HT1080 (cell line): ENCODE data around the gene SCART1. TPM values are rescaled to one million over a fixed set of nuclear protein-coding genes. Genes with fewer than 3 reads are reported as not detected.
"Not testable (repeated sequence)": the region's sequence is repeated elsewhere in the genome, so short reads cannot be mapped to it uniquely, and the experiment has no call there.

Source experiments
- DNase-seq: peaks from one replicate; pipeline ENCODE4 v3.0.0-alpha.2; 2015; ENCODE audit warnings: low read depth
- total RNA-seq: library from RNA; depleted of rRNA; stranded (reverse); fragments of >200 nt; shearing (Covaris generic); gene quantifications from 2 replicates; pipeline ENCODE4 v1.2.3, GENCODE V29; 2014

Gene SCART1
- total RNA-seq, 1 experiment from 2014 or later = 0.80 TPM

DNA sequence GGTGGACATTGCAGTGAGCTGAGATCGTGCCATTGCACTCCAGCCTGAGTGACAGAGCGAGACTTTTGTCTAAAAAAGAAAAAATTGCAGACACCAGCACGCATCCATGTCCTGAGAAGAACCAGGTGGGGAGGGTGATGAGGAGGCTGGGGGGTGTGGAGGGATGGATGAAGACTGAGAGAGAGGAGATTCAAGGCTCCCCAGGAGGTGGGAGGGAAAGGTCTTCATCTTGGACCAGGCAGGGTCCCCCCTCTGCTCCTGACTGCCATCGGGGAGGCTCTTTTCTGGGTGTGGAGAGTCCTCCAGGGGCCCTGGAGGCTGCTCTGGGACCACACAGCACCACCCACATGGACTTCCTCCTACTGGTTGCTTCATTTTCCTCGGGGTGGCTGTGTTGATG, 1.5 kb downstream of the SCART1 start:
- DNase-seq = no peak

DNA sequence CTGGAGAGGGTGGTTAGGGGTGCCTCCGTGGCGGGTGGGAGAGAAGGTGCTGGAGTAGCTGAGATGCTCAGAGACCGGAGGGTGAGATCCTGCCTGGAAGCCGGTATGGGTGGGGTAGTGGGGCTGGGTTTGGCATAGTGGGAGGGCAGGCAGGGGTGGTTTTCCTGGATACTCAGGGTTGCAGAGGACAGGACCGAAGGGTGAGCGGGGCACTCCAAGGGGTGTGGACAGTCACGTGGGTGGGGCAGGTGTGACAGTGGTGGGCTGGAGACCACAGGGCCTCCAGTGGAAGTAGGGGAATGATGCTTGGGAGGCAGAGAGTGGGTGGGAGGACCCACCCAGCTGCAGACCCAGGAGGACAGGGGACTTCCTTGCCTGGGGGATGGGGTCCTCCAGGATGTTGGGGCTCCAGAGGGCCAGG, 1.9 kb downstream of the SCART1 start:
- no peak for DNase-seq

GRCh38 chr10:133456041-133456951, 2.6 kb downstream of the SCART1 start:
- DNase-seq = no peak

- no peak for DNase-seq
These were observed 3.5 kb downstream of the SCART1 start for GRCh38 chr10:133457100-133457841.

DNA sequence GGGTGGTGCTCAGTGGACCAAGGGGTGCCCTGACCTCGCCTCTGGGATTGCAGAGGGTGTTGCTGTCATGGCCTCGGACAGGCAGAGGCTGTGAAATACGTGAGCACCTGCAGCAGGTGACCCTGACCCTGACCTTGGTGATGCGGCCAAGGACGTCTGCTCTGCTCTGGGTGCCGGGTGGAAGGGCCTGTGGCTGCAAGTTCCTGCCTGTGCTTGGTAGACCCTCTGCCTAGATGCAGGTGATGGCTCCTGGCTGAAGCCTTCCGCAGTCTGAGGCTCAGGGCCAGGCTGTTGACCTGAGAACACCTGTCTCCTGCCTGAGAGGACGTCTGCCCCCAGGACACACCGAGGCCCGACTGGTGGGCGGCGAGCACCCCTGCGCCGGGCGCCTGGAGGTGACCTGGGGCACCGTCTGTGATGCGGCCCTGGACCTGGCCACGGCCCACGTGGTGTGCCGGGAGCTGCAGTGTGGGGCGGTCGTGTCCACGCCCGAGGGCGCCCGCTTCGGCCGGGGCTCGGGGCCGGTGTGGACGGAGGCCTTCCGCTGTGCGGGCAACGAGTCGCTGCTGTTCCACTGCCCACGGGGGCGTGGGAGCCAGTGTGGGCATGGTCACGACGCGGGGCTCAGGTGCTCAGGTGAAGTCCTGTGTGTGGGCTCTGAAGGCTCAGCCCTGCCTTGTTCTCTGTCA, 4.4 kb downstream of the SCART1 start:
- DNase-seq = no peak

GRCh38 chr10:133458710-133459453, 5.1 kb downstream of the SCART1 start:
- DNase-seq = peak; percentile 33

DNA sequence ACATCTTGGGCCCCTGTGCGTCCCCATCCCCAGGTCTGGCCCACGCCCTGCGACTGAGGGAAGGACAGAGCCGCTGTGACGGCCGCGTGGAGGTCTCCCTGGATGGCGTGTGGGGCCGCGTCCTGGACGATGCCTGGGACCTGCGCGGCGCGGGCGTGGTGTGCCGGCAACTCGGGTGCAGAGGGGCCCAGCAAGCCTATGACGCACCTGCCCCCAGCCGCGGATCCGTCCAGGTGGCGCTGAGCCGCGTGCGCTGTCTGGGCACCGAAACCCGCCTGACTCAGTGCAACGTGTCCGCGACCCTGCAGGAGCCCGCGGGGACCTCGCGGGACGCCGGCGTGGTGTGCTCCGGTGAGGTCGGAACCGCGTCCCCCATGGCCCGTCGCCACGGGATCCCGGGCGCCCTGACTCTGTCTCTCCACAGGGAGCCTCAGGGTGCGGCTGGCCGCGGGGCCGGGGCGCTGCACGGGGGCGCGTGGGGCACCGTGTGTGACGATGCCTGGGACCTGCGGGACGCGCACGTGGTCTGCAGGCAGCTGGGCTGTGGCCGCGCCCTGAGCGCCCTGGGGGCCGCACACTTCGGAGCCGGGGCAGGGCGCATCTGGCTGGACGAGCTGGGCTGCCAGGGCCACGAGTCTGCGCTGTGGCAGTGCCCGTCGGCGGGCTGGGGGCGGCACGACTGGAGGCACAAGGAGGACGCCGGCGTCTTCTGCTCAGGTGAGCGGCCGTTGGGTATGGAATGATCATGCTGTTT, 5.9 kb downstream of the SCART1 start:
- DNase-seq = no peak

GRCh38 chr10:133460208-133460769, 6.5 kb downstream of the SCART1 start:
- DNase-seq = no peak

DNA sequence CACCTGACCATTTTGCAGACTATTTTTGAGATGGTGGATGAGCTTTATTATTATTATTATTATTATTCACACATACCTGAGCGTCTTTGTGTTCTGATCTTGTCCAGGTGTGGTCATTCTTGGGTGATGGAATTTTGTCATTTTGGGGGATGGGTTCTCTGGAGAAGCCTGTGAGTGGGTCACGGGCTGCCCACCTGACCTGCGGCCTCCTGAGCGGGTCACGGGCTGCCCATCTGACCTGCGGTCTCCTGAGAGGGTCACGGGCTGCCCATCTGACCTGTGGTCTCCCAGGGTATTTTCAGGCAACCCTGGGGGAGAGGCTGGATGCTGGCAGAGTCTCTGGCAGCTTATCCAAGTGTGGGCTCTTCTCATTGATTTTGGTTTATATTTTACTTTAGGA, 7.3 kb downstream of the SCART1 start:
- DNase-seq = no peak

DNA sequence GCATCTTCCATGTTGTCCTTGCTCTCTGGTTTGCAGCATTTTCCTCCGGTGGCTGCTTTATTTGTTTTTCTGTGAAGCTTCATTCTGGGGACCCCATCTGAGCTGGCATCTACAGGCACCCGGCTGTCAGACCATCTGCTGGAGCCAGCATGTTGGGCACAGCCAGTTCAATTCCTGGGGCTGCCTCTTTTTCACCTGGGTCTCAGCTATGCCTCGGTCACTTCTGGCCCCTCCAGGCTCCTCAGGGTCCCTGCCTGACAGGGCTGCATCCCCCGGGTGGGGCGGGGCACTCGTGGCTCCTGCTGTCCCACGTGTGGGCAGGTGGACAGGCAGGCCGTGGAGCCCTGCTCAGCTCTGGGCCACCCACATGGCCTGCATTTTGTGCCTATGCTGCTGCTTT, 8.1 kb downstream of the SCART1 start:
- no peak for DNase-seq

- DNase-seq = no peak
These were observed 9.0 kb downstream of the SCART1 start for GRCh38 chr10:133462512-133463305.

DNA sequence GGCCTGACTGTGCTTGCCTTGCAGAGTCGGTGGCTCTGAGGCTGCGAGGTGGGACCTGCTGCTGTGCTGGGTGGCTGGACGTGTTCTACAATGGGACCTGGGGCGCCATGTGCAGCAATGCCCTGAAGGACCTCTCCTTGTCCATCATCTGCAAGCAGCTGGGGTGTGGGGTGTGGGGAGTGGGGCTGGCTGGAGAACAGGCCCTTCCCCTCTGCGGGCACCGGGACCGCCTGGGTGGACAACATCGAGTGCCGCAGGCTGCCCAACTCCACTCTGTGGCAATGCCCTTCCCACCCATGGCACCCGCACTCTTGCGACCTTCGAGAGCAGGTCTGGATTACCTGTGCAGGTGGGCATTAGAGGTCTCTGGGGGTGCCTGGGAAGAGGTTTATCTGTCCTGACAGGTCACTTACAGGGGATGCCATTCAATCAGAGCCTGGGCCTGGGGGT, 10.9 kb downstream of the SCART1 start:
- no peak for DNase-seq

DNA sequence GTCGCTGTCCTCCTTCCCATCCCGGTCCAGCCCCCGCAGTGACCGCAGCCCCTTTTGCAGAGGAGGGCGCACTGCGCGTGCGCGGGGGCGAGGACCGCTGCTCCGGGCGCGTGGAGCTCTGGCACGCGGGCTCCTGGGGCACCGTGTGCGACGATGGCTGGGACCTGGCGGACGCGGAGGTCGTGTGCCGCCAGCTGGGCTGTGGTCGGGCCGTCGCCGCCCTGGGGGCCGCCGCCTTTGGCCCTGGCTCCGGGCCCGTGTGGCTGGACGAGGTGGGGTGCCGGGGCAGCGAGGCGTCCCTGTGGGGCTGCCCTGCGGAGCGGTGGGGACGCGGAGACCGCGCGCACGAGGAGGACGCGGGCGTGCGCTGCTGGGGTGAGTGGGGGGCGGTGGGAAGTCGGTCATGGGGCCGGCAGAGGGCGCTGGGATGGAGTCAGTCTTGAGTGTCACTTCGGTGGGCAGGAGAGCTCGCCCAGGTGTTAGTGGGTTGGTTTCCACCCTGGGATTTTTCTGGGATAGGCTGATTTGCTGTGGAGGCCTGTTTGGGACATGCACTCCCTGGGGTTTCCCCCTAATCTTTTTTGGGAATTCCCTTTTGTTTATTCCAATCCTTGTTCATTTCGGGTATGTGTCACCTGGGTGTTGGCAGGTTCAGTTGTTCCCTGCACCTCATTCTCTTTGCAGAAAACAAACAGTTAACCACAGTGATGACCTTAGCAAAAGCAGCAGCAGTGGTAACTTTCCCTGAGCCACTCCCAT, 11.6 kb downstream of the SCART1 start:
- no peak for DNase-seq

- no peak for DNase-seq
These were observed 12.3 kb downstream of the SCART1 start for GRCh38 chr10:133465950-133466474.

GRCh38 chr10:133466683-133467275, 13.0 kb downstream of the SCART1 start:
- DNase-seq = no peak

- no peak for DNase-seq
These were observed 13.7 kb downstream of the SCART1 start for GRCh38 chr10:133467286-133467911.

GRCh38 chr10:133469205-133469604, 15.5 kb downstream of the SCART1 start:
- not testable (repeated sequence) for DNase-seq
